ENCODE data around the gene ZNF649.
A peak's percentile ranks its signal among the peaks of the same experiment; 100 is the strongest.

Gene ZNF649

GRCh38 chr19:51887522-51888498, 17.0 kb downstream of the ZNF649 start, which contains the start of gene ZNF577:
Gene ZNF577, minus strand, starts transcription at chr19:51887951. Its CDS starts 7,569 bp downstream, at chr19:51880382.
- peak; percentile 2 to 35 (median 24) for DNase-seq (ENCODE audit: low read depth in 3 of 3, low spot score in 1 of 3)

GRCh38 chr19:51884713-51885112, 20.1 kb downstream of the ZNF649 start:
- DNase-seq (ENCODE audit: low read depth in 3 of 3, low spot score in 1 of 3) = no peak

GRCh38 chr19:51882518-51882917, 22.3 kb downstream of the ZNF649 start:
- no peak for DNase-seq (ENCODE audit: low read depth in 3 of 3, low spot score in 1 of 3)

- no peak for DNase-seq (ENCODE audit: low read depth in 3 of 3, low spot score in 1 of 3)
These were observed 31.7 kb downstream of the ZNF649 start for GRCh38 chr19:51873097-51873496.

GRCh38 chr19:51861870-51862622, 42.8 kb downstream of the ZNF649 start:
- DNase-seq (ENCODE audit: low read depth in 3 of 3, low spot score in 1 of 3) = no peak
